Measurements from ENCODE around the gene FBF1.

DNA sequence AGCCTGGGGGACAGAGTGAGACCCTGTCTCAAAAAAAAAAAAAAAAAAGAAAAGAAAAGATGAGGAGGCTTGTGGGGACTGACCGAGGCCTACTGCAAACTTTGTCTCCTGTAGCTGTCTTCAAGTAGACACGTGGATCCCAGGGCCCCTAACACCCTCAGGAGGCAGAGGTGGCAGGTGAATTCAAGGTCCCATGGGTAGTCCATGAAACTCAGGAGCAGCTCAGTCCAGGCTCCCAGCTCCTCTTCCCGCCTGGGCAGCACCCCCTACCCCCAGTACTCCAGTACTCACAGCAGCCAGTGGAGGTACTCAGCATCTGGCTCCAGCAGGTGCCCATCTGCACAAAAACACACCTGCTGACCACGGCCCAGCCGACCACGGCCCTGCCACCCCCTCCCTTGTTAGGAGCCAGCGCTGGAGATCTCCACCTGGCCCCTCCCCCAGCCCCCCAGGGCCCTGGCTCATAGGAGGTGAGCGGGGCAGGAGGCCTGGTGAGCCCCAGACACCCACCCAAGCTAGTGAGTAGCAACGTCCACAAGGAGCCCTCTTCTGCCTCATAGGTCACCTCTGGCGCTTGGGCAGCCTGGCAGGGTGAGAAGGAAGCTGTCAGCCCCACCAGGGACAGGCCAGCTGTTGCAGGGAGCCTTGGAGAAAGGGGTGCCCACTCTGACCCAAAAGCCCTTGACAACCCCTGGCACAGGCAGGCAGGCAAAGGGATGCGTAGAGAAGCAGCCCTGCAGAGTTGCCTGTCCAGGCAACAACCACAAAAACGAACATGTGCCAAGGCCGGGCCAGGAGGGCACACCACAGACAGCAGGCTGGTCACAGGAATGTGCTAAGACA lies 39.9 kb downstream of the FBF1 start:
- TF ChIP-seq, protein P1, sequence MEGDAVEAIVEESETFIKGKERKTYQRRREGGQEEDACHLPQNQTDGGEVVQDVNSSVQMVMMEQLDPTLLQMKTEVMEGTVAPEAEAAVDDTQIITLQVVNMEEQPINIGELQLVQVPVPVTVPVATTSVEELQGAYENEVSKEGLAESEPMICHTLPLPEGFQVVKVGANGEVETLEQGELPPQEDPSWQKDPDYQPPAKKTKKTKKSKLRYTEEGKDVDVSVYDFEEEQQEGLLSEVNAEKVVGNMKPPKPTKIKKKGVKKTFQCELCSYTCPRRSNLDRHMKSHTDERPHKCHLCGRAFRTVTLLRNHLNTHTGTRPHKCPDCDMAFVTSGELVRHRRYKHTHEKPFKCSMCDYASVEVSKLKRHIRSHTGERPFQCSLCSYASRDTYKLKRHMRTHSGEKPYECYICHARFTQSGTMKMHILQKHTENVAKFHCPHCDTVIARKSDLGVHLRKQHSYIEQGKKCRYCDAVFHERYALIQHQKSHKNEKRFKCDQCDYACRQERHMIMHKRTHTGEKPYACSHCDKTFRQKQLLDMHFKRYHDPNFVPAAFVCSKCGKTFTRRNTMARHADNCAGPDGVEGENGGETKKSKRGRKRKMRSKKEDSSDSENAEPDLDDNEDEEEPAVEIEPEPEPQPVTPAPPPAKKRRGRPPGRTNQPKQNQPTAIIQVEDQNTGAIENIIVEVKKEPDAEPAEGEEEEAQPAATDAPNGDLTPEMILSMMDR (IDR thresholded peaks at IDR 0.05) = no peak
- no peak for TF ChIP-seq EP300 (IDR thresholded peaks at IDR 0.05)

Measured in suprapubic skin (tissue), 3 donors.